Activated CD8-positive, alpha-beta memory T cell treated with anti-CD3 and anti-CD28 coated beads, Interleukin-2, amount 50 U/mL, for 24 hours (primary cell): Measurements from ENCODE around the gene IL10.
"Not testable (repeated sequence)": the region's sequence is repeated elsewhere in the genome, so short reads cannot be mapped to it uniquely, and the experiment has no call there.

Source experiments
- DNase-seq: peaks from one replicate; pipeline ENCODE4 v3.0.0-alpha.2; 2020; ENCODE audit errors: extremely low read depth

The IL10 gene

DNA sequence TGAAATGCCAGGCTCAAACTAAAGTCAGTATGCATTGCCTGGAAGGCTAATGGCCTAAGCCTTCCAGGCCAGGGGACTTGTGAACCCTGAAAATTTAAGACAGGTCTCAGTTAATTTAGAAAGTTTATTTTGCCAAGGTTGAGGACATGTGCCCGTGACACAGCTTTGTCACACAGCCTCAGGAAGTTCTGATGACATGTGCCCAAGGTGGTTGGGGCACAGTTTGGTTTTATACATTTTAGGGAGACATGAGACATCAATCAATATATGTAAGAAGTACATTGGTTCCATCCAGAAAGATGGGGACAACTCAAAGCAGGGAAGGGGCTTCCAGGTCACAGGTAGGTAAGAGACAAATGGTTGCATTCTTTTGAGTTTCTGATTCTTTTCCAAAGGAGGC lies 6.5 kb downstream of the IL10 start:
- not testable (repeated sequence) for DNase-seq

DNA sequence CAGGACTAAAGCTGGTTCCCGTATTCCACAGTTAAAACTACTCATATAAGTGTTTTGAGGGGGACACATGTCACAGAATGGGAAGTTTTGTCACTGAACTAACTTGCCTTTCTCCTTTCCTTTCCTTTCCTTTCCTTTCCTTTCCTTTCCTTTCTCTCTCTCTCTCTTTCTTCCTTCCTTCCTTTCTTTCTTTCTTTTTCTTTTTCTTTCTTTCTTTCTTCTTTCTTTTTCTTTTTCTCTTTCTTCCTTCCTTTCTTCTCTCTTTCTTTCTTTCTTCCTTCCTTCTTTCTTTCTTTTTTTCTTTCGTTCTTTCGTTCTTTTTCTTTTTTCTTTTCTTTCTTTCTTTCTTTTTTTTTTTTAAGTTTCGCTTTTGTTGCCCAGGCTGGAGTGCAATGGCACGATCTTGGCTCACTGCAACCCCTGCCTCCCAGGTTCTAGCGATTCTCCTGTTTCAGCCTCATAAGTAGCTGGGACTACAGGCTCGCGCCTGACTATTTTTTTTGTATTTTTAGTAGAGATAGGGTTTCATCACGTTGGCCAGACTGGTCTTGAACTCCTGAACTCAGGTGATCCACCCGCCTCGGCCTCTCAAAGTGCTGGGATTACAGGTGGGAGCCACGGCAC lies 9.4 kb downstream of the IL10 start:
- not testable (repeated sequence) for DNase-seq

DNA sequence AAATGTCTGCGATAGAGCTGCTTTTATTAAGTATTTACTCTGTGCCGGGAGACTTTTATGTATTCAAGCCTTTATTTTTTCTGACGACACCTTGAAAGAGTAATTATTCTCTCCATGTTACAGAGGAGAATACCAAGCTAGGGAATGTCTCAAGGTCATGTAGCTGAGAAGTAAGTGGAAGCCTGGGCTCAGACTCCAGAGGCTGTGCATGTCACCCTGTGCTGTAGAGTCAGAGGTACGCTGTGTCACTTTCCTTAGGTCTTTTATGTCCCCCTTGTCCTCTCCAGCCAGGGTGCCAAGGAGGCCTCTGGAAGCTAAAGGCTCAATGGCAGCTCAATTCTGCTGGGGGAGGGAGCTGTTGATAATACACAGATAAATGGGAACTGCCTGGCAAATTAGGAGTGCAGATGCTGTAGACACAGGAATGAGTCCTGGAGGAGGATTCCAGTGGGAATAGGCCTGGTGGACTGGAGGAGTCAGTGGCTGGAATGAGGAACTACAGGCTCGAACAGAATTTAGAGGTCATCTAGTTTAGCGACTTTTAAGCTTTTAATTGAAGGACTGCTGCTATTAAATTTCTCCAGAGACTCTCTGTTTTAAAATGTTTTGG lies 11.0 kb downstream of the IL10 start:
- DNase-seq = no peak

DNA sequence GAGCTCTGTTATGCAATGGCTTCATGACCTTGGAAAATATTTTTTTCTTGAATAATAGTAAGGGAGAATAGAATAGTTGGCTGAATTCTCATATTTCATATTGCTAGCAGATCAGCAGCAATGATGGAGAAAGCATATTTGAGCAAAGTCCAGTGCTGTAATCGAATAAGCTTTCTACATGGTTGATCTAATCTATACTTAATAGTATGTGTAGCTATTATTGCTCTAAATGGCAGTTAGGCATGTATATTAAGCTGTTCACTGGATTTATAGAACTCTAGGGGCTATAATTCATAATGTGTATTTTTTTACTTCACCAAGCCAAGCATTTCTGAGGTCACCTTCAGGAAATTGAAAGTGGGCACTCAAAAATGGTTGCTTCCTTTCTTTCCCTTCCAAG lies 11.7 kb downstream of the IL10 start:
- DNase-seq = no peak

DNA sequence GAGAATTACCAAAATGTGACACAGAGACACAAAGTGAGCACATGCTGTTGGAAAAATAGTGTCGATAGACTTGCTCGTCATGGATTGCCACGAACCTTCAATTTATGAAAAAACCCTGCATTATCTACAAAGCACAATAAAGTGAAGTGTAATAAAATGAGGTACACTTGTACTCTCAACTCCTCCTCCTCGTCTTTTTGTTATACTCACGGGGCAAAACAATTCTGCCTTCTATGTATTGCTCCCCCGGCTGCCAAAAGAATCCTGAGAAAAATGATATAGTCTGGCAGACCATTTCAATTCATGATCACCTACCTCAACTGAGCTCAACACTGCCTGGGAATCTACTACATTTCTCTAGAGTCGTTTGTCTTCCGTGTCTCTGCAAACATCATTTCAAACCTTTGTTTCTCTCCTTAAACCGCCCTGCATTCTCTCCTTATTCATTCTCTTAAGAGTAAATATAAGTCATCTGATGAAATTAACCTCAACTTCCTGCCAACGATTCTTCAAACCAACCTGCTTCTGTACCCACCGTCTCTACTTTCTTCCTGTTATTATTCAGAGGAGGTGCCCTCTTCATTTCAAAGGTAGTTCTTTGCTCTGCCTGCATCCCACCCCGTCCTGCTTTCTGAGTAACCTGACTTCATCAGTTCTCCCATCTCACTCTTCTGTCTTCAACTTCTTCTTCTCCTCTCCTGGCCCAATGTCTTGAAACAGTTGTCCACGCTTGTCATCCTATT lies 14.6 kb downstream of the IL10 start:
- no peak for DNase-seq

DNA sequence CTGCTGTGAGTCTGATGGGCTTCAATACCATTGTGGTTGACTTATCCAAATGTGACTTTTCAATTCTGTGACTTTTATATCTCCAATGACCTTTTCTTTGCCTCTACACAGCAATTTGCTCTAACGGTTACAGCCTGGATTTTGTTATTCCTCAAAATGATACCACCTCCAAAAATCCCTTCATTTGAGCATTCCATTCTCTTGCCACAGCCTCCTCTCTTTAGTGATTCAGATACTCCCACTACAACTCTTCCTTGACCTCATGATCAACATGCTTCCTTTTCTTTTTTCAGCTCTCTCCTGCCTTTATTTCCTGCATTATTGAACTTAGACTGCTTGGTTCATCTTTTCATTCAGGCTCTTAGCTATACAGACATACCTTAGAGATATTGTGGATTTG lies 18.3 kb downstream of the IL10 start:
- DNase-seq = no peak

DNA sequence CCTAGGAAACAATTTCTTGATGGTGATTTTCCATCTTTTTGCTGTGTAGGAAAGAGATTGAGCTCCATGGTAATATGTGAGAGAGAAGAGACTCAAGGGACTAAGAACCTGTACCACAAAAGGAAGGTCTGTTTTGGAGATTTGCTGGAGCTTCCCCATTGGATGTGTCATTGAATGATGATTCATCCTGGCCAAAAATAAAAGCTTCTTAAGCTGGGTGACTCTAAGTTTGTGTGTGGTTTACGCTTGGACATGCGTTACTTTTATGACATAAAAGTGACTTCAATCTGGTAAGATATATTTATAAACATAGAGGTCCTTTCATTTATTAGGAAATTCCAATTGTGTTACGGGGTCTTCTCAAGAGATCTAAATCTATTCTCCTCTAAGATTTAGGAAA lies 19.2 kb downstream of the IL10 start:
- DNase-seq = no peak

DNA sequence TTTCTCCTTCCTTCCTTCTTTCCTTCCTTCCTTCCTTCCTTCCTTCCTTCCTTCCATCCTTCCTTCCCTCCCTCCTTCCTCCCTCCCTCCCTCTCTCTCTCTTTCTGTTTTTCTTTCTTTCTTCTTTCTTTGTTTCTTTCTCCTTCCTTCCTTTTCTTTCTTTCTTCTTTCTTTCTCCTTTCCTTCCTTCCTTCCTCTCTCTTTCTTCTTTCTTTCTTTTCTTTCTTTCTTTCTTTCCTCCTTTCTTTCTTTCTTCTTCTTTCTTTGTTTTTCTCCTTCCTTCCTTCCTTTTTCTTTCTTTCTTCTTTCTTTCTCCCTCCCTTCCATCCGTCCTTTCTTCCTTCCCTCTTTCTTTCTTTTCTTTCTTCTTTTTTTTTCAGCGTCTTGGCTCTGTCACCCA lies 19.8 kb downstream of the IL10 start:
- DNase-seq = no peak

DNA sequence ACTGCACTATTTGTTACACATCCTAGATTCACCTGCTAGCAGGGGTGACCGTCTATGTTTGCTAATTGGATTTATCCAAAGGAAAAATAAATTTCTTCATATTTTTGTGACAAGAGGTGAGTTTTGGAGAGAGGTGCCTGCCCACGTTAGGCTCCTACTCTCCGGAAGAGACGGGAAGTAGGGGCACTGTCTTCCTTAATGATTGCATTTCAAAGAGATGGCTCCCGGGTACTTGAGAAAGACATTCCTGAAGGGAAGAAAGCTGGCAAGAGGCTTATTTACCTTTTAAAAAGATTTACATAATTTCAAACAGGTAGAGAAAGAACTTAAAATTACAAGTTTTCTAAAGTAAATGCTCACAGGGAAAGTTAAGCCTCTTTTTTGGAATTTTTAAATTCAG lies 20.4 kb downstream of the IL10 start:
- DNase-seq = no peak

DNA sequence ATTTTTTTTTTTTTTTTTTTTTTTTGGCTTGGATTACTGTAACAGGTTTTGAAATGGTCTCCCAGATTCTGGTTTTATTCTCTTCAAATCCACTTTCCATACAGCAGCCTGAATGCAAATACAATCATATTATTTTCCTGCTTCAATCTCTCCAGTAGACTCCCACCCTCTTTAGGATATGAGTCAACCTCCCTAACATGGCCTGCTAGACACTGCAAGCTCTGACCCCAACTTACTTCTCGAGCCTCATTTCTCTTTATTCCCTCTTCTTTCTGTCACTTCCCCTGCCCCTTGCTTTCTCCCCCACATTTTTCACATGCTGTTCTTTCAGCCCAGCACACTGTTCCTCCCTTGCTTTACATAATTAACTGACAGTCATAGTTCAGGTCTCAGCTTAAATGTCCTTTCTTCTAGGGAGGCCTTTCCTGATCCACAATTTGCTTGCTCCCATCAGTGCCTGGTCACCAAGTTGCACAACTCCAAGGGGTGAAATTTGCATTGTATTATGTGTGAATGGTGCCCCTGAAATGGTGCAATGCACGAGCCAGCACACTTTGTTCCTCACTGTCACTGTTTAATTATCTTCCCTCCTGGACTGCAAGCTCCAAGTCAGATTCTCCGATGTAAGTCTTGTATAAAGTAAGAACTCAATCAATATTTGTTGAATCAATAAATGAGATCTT lies 23.8 kb downstream of the IL10 start:
- no peak for DNase-seq

DNA sequence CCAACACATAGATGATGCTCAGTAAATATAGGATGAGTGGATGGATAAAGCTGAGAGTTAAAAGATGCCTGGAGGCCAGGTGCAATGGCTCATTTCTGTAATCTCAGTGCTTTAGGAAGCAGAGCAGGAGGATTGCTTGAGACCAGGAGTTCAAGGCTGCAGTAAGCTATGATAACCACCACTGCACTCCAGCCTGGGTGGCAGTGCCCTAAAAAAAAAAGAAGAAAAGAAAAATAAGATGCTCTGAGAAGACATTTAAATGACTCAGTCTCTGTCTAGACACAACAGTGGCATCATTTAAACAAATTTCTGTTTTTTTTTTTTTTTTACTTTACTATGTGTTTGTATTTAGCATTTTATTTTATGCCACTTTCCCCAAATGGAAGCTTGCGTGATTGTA lies 27.0 kb downstream of the IL10 start:
- no peak for DNase-seq

DNA sequence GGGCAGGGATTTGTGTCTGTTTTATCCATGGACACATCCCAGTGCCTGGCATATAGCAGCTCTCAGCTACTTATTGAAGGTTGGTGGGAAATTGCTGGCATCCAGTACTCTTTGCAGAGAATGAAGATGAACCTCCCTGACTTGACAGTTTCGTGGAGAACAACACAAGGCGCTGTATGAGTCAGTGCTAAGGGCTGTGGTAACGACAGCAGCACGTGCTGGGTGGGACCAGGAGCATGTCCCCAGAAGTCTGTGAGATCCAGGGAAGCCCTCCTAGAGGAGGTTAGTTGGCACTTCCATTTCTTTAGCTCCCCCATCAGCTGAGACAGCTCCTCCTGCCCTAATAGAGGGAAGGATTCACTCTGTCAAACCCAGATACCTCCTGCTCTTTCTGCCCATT lies 27.6 kb downstream of the IL10 start:
- no peak for DNase-seq

DNA sequence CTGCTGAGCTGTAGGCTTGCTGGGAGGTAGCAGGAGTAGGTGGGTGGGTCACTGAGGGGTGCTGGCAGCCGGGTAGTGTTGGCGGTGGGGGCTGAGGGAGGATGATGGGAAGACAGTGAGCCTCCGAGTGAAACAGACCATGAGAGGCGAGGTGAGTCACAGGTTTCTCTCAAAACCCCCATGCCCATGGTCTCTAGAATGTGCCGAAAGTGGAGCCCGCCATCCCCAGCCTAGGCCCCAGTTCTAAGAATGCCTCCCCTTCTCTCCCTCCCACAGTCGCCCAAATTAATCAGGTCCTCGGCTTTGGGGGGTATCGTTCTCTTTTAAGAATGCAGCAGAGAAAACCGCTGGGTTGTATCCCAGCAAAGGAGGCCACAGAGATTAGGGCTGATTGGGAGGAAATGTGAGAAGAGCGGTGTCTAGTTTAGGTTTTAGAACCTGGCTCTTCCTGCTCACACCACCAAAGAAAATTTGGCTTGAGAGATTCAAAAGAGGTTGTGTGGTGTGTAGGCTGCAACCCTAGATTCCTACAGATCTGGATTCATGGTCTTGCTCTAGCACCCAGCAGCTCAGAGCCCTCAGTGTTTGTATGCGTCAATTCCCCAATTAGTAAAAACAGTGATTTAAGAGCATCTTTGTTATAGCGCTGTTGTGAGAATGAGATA lies 29.4 kb downstream of the IL10 start:
- DNase-seq = no peak

DNA sequence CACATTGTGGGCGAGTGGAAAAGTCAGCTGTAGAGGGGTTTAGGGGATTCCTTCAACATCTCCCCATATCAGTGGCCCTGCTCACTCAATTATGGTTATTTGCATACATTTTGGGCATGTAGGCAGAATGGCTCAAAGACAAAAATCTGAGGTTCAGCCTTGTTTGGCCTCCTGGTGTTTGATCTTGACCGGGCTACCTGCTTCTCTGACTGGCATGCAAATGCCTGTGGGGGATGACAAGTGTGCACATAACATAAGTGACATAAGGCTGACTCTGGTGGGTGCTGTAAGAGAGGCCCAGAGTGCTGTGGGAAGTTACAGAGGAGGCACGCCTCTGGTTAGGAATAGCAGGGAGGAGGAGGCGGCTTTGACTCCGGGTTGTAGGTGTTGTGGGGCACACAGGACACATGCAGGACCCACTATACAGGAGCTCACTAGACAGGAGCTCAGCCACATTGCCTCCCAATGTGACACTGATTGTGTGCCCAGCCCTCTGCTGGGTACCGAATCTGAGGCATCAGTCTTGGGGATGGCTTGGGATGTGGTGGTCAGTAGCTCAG lies 31.1 kb downstream of the IL10 start:
- DNase-seq = no peak

DNA sequence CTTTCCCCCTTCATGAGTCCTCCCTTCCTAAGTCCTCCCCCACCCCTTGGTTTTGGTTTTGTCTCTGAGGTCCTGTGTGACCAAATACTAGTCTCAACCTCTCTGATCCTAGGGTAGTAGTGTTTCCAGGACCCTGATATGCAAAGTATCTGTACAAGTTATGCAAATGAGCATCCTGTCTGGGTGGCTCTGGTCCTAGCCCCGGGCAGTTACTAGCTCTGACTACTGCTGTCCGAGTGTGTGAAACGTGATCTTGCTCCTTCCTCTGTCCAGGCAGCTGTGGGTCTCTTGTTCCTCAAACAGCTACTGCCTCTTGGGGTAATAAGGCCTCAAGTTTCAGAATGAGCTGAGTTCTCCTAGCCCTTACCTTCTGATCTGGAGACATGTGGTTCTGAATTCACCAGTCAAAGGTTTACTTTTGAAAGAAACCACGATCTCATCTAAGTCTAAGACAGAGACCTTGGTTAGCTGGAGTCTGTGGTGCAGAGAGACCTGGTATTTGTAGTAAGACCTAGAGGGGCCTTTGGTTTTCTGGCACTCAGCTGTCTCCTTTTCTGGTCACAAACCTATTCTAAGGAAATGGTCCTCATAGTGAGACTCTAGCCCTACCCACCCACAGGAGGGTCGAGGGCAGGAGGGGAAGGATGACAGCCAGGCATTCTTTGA lies 32.8 kb downstream of the IL10 start:
- no peak for DNase-seq

DNA sequence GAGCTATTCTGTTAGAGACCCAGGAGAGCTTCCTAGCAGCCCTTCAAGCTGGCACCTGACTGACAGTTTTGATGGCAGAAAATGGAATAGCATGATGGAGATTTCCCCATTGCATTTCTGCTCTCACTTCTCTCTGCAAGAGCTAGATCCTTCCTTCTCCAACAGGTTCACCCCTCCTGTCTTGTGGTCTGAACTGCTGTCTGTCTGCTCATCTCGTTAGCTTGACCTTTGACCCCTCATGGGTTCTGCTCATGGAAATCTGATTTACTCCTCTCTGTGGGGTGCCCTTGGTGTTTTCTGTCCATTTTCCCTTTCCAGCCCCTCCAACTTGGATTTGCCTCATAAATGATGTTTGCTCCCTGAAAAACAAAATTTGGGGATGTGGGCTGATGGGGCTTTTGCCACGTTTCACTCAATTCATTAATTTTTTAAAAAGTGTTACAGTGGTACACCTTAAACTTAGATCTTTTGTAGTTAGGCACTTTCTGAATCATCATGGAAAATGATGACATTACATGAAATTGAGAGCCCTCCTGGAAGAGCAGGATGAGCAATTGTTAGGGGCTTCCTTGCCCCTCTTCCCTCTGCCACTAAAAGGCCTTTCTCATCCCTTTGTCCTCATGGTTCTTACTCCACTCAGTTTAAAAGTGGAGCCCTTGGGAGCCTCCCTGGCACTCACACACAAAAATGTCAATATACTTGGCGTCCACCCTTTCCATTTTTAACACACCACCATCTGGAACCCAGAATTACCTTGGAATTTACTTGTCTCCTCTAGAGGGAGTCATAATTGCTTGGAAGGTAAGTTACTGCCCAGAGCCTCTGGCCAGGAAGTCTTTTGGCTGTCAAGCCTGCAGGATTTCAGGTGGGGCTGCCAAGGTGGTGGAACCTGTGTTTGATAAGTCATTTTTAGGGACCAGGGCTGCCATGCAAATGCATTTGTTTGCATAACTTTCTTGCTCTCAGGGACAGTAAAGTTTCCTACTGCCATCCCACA lies 33.6 kb downstream of the IL10 start:
- no peak for DNase-seq

DNA sequence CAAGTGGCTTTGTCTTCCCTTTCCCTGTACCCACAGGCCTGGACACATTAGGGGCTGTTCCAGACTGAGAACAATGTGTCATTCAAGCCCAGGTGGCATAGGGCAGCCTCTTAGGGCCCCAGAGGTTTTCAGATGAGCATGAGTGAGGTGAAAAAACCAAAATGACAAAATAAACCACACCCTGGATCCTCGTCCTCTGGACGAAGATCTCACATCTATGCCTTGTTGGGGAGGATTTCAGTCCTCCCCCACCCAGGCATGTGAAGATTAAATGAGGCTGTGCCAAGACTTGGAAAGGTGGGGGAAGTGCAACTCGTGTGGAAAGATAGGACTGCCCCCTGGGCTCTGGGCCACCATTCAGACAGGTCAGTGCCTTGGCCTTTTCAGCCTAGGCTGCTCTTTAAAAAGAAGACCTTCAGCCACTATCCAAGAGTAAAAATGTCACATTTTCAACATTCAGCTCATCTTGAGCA lies 34.5 kb downstream of the IL10 start:
- no peak for DNase-seq

DNA sequence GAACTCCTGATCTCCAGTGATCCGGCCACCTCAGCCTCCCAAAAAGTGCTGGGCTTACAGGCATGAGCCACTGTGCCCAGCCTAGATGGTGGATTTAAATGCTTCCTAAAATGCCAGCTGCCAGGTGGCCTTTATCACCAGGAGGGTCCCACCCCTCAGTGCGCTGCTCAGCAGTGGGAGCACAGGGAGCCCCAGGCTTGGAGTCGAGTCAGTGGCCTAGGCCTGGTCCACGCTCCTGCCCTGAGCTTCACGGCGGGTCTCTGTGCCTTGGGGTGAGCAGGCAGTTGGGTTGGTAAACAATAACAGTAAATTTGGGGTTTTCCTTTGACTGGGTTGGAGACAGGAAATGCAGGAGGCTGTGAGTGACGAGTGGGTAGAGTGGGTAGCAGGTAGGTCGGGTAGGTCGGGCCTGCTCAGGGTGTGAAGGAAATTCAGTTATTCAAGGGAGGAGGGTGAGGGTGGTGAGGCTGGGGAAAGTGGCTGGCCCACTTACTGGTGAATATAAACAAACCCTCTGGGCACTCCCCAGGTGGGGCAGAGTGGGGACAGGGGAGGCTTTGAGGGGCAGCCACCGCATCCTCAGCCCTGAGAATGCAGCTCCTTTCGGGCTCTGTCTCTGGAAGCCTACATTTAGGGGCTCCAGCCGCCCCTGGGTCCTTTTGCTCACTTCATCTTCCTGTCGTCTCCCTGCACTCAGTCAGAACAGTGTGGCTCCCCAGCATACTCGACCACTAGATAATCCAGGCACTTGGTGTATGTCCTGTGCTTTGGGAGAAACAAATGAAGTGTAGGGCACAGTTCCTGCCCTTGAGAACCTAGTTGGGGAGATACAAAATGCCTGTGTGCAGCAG lies 35.2 kb downstream of the IL10 start:
- DNase-seq = no peak

DNA sequence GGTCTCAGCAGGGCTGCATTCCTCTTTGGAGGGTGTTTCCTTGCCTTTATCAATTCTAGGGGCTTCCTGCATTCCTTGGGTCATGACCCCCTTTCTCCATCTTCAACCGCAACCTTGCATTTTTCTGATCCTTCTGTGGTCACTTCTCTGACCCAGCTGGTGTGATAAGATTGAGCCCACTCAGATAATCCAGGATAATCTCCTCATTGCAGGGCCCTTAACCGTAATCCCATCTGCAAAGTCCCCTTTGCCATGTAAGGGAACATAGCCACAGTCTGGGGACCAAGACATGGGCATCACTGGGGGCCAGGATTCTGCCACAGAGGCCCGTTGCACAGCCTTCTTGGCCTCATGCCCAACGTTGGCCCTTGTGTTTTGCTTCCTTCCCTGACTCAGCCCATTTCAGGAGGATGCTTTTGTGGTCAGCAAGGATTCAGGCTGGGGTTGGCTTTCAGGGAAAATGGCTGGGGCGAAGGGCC lies 36.7 kb downstream of the IL10 start:
- no peak for DNase-seq
